Activated CD8-positive, alpha-beta memory T cell treated with anti-CD3 and anti-CD28 coated beads for 1 hour (primary cell): ENCODE measurements around the gene PLIN4.

ENCODE experiments used
- DNase-seq, 2 donors: peaks; one replicate each; pipeline ENCODE4 v3.0.0-alpha.2; 2020; ENCODE audit warnings: low read depth in 1 of 2; ENCODE audit errors: extremely low read depth in 1 of 2

The PLIN4 gene

GRCh38 chr19:4457654-4458395 is 60.5 kb downstream of the PLIN4 start, which contains the start of gene UBXN6:
Gene UBXN6, minus strand, starts transcription at chr19:4457794. Its CDS starts 97 bp downstream, at chr19:4457697.
- DNase-seq: peak; percentile 95

GRCh38 chr19:4456843-4457653 is 61.2 kb downstream of the PLIN4 start:
- peak in 1 of 2 donors; percentile 44 for DNase-seq

GRCh38 chr19:4456476-4456842 is 61.8 kb downstream of the PLIN4 start:
- DNase-seq: no peak

- no peak for DNase-seq
Observed at GRCh38 chr19:4455719-4456475, 62.4 kb downstream of the PLIN4 start.

- no peak for DNase-seq
Observed at GRCh38 chr19:4454747-4455718, 63.3 kb downstream of the PLIN4 start.

- no peak for DNase-seq
Observed at GRCh38 chr19:4453232-4454179, 64.8 kb downstream of the PLIN4 start.

- no peak for DNase-seq
Observed at GRCh38 chr19:4452230-4452990, 65.9 kb downstream of the PLIN4 start.
